HG02885 (cell line): ENCODE measurements around the gene REEP6.

Source experiments
- ATAC-seq: cut with Tn5 transposase; IDR thresholded peaks from one replicate; pipeline ENCODE4 v1.9.1; 2021; ENCODE audit warnings: mild to moderate bottlenecking; ENCODE audit not compliant: unreplicated experiment, poor library complexity

Gene REEP6

GRCh38 chr19:1456121-1456900 is 34.7 kb upstream of the REEP6 start:
- ATAC-seq = no peak

DNA sequence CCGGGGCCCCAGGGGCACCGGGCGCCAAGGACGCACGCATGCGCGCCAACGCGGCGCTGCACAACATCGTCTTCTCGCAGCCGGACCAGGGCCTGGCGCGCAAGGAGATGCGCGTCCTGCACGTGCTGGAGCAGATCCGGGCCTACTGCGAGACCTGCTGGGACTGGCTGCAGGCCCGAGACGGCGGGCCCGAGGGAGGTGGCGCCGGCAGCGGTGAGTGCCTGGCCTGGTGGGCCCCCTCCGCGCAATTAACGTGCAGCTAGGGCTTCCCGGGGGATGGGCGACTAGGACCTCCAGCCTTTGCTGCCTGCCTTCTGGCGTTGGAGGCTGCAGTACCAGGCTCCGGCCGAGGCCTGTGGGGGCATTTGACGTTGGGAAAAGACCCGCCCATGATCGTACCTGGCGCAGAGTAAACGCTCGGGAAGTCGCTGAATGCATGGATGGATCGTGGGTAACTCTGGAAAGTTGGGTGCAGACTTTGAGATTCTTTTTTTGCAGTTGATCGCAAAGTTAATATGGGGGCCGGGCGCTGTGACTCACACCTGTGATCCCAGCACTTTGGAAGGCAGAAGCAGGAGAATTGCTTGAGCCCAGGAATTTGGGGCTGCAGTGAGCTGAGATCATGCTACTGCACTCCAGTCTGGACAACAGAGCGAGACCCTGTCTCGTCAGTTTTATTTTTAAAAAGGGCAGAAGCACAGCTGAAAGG is 33.8 kb upstream of the REEP6 start:
- ATAC-seq = no peak

- ATAC-seq = no peak
These were observed 33.1 kb upstream of the REEP6 start for GRCh38 chr19:1457892-1458291.

GRCh38 chr19:1459479-1459878 is 31.5 kb upstream of the REEP6 start:
- ATAC-seq = no peak

DNA sequence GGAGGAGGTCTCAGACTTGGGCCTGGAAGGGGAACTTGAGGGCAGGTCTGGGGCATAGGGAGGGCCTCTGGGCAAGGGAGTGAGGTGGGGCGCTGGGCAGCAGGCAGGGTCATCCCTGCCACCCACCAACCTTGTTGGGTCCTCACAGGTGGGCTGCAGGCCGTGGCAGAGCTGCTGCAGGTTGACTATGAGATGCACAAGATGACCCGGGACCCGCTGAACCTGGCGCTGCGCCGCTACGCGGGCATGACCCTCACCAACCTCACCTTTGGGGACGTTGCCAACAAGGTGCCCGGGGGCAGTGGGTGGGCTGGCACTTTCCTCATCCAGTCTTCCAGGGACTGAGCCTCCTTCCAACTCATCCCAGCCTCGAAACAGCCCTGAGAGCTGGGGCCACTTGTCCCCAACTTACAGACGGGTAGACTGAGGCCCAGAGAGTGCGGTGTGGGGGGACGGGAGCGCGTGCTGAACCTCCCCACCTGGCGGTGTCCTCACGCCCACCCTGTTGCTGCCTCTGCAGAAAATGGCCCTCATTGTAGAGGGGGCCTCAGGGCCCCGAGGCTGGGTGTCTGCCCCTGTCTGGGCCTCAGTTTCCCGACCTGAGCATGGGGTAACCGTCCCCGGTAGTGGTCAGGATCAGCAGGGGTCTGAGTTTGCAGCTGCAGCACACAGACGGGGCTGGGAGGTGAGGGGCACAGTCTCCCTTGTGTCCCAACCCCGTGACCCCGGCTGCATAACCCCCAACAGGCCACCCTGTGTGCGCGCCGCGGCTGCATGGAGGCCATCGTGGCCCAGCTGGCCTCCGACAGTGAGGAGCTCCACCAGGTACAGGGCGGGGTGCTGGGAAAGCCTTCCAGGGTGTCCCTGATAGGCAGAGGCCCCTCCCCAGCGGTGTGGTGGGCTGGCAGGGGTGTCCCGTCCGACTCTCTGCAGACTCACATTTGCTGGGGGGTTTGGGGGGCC is 30.7 kb upstream of the REEP6 start:
- no peak for ATAC-seq

DNA sequence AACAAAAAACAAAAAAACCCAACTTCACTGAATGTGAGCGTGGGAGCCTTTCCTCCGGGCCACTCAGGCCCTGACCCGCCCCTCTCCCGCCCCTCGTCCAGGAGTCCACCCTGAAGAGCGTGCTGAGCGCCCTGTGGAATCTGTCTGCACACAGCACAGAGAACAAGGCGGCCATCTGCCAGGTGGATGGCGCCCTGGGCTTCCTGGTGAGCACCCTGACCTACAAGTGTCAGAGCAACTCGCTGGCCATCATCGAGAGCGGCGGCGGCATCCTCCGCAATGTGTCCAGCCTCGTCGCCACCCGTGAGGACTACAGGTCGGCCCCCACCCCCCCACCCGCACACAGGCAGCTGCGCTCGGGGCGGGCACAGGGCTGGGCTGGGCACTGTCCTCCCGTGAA is 29.1 kb upstream of the REEP6 start:
- no peak for ATAC-seq

DNA sequence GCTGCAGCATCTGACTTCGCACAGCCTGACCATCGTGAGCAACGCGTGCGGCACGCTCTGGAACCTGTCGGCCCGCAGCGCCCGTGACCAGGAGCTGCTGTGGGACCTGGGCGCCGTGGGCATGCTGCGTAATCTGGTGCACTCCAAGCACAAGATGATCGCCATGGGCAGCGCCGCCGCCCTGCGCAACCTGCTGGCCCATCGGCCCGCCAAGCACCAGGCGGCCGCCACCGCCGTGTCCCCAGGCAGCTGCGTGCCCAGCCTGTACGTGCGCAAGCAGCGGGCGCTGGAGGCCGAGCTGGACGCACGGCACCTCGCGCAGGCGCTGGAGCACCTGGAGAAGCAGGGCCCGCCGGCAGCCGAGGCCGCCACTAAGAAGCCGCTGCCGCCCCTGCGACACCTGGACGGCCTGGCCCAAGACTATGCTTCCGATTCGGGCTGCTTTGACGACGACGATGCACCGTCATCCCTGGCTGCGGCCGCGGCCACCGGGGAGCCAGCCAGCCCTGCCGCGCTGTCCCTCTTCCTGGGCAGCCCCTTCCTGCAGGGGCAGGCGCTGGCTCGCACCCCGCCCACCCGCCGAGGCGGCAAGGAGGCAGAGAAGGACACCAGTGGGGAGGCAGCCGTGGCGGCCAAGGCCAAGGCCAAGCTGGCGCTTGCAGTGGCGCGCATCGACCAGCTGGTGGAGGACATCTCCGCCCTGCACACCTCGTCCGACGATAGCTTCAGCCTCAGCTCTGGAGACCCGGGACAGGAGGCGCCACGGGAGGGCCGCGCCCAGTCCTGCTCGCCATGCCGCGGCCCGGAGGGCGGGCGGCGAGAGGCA is 25.6 kb upstream of the REEP6 start:
- no peak for ATAC-seq

GRCh38 chr19:1466018-1466460 is 24.9 kb upstream of the REEP6 start:
- ATAC-seq = no peak

- ATAC-seq = no peak
These were observed 24.3 kb upstream of the REEP6 start for GRCh38 chr19:1466461-1467214.

- ATAC-seq = no peak
These were observed 23.8 kb upstream of the REEP6 start for GRCh38 chr19:1467215-1467489.

GRCh38 chr19:1467490-1468273 is 23.3 kb upstream of the REEP6 start:
- ATAC-seq = no peak

DNA sequence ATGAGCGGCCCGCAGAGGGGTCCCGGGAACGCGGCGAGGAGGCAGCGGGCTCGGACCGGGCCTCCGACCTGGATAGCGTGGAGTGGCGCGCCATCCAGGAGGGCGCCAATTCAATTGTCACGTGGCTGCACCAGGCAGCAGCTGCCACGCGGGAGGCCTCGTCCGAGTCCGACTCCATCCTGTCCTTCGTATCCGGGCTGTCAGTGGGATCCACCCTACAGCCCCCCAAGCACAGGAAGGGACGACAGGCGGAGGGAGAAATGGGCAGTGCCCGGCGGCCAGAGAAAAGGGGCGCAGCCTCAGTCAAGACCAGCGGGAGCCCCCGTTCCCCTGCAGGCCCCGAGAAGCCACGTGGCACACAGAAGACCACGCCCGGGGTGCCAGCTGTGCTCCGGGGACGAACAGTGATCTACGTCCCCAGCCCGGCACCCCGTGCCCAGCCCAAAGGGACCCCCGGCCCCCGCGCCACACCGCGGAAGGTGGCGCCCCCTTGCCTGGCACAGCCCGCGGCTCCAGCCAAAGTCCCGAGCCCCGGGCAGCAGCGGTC is 22.6 kb upstream of the REEP6 start:
- no peak for ATAC-seq

- no peak for ATAC-seq
These were observed 22.1 kb upstream of the REEP6 start for GRCh38 chr19:1468821-1469254.

- no peak for ATAC-seq
These were observed 21.5 kb upstream of the REEP6 start for GRCh38 chr19:1469255-1470054.

- ATAC-seq = no peak
These were observed 21.0 kb upstream of the REEP6 start for GRCh38 chr19:1470055-1470304.

- no peak for ATAC-seq
These were observed 20.5 kb upstream of the REEP6 start for GRCh38 chr19:1470305-1471009.

DNA sequence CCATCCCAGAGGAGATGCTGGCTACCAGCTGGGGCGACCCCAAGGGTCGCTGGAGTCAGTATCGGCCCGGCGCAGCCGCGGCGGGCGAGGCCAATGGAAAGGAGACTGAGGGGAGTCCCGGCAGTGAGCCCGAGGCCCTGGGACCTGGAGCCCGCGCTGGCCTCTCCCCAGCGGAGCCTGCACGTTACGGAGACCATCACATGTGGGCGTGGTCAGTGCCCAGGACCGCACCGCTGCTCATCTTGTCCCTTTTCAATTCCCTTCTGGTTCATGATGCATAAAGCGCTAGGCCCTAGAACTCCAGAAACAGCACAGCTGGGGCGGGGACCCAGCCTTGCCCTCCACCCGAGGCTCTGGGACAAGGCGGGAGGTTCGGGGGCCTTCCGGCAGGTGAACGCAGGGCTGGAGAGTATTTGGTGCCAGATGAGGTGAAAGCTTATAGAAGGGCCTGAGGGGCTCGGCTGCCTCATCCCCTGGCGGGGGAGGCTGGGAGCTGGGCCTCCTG is 19.9 kb upstream of the REEP6 start:
- ATAC-seq = no peak
